ENCODE data around the gene MXI1.

DNA sequence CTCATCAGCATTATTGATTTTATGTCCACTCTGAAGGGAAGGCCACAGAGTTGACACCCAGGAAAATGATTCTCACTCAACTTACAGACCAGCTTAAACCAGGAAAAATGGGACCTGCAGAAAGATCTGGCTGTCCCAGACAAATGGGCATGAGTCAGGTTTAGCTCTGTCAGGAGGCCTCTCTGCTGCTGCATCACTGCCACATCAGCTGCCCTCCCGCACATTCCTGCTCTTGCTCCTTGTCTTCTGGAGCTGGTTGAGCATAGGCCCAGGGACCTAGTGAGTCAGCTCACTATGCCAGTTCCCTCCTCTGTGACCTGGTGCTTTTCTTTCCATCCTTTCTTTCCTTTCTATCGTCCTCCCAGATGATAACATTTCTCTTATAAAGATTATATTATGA lies 116.1 kb downstream of the MXI1 start:
- TF ChIP-seq POLR2A (IDR thresholded peaks at IDR 0.05) = no peak
- TF ChIP-seq, protein P1, sequence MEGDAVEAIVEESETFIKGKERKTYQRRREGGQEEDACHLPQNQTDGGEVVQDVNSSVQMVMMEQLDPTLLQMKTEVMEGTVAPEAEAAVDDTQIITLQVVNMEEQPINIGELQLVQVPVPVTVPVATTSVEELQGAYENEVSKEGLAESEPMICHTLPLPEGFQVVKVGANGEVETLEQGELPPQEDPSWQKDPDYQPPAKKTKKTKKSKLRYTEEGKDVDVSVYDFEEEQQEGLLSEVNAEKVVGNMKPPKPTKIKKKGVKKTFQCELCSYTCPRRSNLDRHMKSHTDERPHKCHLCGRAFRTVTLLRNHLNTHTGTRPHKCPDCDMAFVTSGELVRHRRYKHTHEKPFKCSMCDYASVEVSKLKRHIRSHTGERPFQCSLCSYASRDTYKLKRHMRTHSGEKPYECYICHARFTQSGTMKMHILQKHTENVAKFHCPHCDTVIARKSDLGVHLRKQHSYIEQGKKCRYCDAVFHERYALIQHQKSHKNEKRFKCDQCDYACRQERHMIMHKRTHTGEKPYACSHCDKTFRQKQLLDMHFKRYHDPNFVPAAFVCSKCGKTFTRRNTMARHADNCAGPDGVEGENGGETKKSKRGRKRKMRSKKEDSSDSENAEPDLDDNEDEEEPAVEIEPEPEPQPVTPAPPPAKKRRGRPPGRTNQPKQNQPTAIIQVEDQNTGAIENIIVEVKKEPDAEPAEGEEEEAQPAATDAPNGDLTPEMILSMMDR (IDR thresholded peaks at IDR 0.05) = no peak
